ENCODE measurements around the gene CFAP299.
"Not testable (repeated sequence)": the region's sequence is repeated elsewhere in the genome, so short reads cannot be mapped to it uniquely, and the experiment has no call there.

The CFAP299 gene

DNA sequence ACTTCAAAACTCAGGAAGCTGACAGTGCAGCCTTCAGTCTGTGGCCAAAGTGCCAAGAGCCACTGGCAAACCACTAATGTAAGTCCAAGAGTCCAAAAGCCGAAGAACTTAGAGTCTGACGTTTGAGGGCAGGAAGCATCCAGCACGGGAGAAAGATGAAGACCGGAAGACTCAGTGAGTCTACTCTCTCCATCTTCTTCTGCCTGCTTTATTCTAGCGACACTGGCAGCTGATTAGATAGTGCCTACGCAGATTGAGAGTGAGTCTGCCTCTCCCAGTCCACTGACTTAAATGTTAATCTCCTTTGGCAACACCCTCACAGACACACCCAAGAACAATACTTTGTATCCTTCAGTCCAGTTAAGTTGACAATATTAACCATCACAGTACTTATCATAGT is 414.0 kb downstream of the CFAP299 start:
- DNase-seq: not testable (repeated sequence)

GRCh38 chr4:80751200-80751599 is 415.7 kb downstream of the CFAP299 start:
- DNase-seq: no peak

GRCh38 chr4:80767944-80768343 is 432.4 kb downstream of the CFAP299 start:
- no peak for DNase-seq

DNA sequence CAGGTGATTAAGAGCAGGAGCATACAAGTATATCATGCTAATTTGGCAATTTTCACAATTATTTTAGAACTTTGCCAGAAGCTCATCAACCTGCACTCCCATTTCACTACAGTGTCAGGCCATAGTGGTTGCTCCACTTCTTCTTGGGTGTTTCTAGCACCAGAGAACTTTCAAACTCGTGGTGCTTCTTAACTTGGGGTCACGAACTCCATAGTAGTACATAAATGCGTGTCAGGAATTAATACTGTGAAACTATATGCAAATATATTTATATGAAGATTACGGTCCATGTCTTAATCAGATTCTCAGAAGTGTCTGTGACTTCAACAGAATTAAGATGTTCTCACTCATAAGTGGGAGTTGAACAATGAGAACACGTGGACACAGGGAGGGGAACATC is 440.6 kb downstream of the CFAP299 start:
- DNase-seq: no peak

DNA sequence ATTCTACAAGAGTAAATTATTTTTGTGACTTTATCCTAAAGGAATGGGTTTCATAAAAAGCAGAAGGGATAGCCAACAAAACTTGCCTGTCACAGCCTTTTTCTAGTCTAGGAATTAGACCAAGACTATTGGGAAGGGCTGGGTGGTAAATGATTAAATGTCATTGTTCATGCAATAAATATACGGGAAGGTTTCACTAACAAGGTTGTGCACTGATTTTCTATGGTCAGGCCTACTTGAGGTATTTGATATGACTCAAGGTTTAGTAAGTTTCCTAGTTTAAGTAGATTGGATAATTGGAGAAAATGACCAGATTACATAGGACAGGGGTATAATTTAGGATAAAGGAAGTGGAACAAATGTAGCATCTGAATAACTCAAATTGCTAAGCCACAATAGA is 445.9 kb downstream of the CFAP299 start:
- DNase-seq: no peak

DNA sequence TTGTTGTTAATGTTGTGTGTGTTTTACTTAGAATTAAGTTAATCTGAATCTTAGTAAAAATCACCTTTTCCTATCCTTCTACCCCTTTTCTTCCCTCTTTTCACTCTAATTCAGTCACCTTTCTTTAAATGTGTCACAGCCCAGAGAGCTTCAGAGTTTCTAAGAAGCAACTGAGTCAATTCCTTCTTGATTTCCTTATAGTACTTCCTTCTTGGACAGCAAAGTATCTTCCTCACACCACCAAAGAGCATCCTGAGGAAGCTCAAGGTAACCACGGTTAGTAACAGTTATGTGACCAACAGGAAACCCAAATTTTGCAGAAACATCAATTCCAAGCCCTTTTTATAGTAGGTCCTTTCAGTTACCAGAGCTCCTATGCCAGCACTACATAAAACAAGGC is 451.8 kb downstream of the CFAP299 start:
- DNase-seq: no peak

- no peak for DNase-seq
These were observed 453.3 kb downstream of the CFAP299 start for GRCh38 chr4:80788798-80789197.

DNA sequence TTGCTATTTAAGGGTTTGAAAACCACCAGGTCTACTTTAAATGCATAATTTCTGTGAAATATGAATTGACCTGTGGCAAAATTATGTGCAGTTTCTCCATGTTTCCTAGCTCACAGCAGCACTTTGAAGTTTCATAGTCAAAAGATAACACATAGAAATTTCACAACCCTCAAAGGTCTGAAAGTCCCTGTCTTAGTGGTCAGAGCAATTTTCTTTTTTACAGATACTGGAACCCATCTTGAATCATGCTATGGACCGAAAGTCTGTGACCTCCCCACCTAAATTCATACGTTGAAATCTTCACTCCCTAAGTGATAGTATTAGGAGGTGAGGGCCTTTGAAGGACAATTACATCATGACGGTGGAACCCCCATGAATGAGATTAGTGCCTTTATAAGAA is 454.6 kb downstream of the CFAP299 start:
- no peak for DNase-seq

- not testable (repeated sequence) for DNase-seq
These were observed 458.1 kb downstream of the CFAP299 start for GRCh38 chr4:80793660-80794059.

GRCh38 chr4:80798082-80798481 is 462.6 kb downstream of the CFAP299 start:
- no peak for DNase-seq

DNA sequence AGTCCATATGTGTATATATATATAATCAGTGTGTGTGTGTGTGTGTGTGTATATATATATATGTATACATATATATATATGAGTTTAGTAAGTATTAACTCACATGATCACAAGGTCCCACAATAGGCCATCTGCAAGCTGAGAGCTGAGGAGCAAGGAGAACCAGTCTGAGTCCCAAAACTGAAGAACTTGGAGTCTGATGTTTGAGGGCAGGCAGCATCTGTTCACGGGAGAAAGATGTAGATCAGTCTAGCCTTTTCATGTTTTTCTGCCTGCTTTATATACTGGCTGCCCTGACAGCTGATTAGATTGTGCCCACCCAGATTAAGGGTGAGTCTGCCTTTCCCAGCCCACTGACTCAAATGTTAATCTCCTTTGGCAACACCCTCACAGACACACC is 465.2 kb downstream of the CFAP299 start:
- DNase-seq: not testable (repeated sequence)

DNA sequence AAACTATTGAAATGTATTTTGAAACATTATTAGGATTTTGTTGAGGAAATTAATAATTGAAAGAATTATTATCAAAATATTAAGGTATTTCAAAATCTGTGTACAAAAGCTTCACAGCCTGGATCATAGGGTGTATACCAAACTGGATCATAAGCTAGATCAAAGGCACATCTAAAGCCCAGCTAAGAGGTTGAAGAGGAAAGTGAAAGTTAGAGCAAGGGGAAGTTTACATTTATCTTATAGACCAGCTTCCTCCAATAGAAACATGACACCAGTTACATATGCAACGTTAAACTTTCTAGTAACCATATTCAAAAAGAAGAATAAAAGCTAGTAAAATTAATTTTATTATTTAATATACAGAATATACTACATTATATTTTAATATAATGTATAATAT is 467.8 kb downstream of the CFAP299 start:
- DNase-seq: no peak

GRCh38 chr4:80806472-80806871 is 470.9 kb downstream of the CFAP299 start:
- DNase-seq: no peak

GRCh38 chr4:80809039-80809729 is 473.7 kb downstream of the CFAP299 start:
- DNase-seq: no peak

- no peak for DNase-seq
These were observed 475.9 kb downstream of the CFAP299 start for GRCh38 chr4:80811406-80811805.

GRCh38 chr4:80812145-80812544 is 476.6 kb downstream of the CFAP299 start:
- no peak for DNase-seq

GRCh38 chr4:80814266-80814665 is 478.7 kb downstream of the CFAP299 start:
- no peak for DNase-seq

GRCh38 chr4:80831383-80832361 is 496.1 kb downstream of the CFAP299 start:
- DNase-seq: no peak

DNA sequence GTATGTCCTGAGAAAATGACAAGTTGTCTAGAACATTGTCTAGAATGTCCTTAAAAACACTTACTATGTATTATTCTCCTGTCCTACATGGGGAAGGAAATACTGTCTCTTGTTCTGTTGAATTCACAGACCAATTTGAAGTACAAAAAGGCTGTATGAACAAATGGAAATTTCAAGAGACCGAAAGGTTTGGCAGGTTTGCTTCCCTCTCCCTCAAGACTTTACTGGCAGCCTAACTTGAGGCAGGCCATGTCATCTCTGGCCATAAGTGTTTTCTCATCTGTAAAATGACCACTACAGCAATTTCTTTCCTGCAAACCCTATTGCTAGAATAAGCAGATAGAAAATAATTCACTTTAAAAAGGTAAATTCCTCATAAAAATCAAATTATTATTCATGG is 503.8 kb downstream of the CFAP299 start:
- DNase-seq: no peak

DNA sequence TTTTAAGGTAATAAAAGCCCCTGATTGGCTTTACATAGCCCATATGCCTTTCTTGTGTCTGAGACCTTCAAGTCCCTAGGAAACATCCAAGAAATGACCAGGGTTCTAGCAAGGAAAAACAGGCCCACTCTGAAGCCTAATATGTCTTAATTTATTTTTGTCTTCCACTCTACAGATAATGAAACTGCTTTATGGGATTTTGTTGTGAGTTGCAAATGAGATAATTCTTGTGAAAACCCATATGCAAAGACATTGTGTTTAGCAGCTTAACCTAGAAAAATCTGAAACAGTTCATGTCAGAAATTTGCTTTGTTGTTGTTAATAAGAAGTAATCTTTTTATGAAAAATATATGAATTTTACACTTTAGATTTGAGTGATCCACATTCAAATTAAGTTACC is 504.3 kb downstream of the CFAP299 start:
- DNase-seq: no peak

DNA sequence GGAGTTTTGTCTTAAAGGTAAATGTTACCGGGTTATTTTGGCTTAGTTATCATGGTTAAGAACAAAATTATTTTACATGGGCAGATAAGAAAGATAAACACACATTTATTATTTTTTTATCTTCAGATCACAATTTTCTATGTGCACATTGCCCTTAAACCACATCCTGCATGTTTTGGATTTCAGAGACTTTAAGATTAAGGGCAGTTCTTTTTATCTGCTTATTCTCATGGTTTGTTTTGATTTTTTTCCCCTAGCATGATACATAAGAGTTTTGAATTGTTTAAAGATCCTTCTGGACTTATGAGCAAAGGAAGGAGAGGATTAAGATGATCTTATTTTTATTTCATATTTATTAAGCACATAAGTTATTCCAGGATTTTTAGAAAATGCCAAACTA is 504.9 kb downstream of the CFAP299 start:
- no peak for DNase-seq

DNA sequence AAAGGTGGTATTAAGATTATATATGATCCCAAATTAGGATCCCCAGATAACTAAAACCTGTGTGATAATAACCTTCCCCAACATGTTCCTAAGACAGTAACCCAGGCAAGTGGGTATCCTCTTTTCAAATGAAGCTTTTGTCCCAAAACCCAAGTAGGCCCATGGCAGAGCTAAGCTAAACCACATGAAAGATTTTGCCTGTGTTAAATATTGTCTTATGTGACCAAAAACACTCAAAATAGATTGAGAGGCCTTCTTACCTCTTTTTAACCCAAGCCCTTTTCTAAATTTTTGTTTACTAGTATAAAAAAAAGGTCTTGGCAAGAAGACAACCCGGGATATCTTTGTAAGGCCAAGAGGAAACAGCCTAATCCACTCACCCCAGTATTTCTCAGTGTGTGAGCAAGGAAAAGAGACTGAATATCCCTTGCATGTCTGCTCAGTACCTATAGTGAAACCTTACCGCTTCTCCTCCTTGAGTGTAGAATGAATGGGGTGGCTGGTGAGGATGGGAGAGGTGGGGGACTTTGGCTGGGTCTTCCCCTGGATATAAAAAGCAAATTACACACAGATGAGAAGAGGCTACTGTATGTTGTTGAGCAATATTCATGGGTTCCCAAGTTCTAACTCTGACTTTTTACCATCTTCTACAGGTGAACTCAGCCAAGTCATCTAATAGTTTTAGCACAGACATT is 506.2 kb downstream of the CFAP299 start:
- no peak for DNase-seq

- no peak for DNase-seq
These were observed 510.7 kb downstream of the CFAP299 start for GRCh38 chr4:80846210-80846609.

- no peak for DNase-seq
These were observed 516.5 kb downstream of the CFAP299 start for GRCh38 chr4:80852061-80852460.

Data from cerebellar nuclear complex (tissue), 1 donor.